HG02970 (cell line): ENCODE measurements around the gene ADM2.
"Not testable (repeated sequence)": the region's sequence is repeated elsewhere in the genome, so short reads cannot be mapped to it uniquely, and the experiment has no call there.

ENCODE experiments used
- ATAC-seq: cut with Tn5 transposase; IDR thresholded peaks from one replicate; pipeline ENCODE4 v1.9.1; 2021; ENCODE audit warnings: mild to moderate bottlenecking, moderate library complexity, moderate number of reproducible peaks; ENCODE audit not compliant: unreplicated experiment, low FRiP score

ADM2 gene, protein sequence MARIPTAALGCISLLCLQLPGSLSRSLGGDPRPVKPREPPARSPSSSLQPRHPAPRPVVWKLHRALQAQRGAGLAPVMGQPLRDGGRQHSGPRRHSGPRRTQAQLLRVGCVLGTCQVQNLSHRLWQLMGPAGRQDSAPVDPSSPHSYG

GRCh38 chr22:50481440-50482106 is at the start of gene ADM2:
ADM2 (plus strand) TSS chr22:50481543; CDS start chr22:50481848, 305 bp downstream.
- ATAC-seq: no peak

GRCh38 chr22:50432131-50432876 is 49.0 kb upstream of the ADM2 start:
- ATAC-seq: no peak

- ATAC-seq: not testable (repeated sequence)
These were observed 48.3 kb upstream of the ADM2 start for GRCh38 chr22:50432877-50433510.

- no peak for ATAC-seq
These were observed 46.5 kb upstream of the ADM2 start for GRCh38 chr22:50434849-50435248.

DNA sequence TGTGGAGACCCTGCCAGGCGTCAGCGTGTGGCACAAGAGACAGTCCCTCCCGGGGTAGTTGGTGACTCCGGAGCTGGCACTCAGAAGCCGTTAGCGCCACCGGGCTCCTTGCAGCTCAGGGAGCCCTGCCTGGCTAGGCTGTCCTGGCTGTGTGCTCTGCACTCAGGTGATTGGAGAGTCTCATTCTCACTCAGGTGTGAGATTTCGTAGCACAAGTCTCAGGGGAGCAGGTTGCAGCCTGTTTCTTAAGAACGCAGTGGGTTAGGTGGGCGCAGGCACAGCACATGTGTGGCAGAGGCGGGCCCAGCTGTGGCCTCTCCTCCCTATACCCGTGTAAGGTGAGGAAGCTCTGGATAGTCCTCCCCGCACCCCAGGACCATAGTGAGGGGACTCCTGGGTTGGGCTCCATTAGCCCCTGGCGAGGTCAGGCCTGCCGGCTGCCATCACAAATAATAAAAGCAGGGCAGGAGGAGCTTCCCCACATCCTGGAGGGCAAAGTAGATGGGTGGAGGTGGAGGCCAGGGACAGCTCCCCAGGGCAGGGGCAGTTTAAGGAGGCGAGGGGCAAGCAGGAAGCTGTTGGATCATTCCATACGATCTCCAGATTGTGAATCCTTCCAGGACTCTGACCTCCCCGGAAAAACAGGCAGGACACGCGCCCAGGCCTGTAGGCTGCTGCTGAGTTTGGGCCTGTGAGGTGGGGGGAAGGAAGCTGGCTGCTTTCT is 45.9 kb upstream of the ADM2 start:
- no peak for ATAC-seq

DNA sequence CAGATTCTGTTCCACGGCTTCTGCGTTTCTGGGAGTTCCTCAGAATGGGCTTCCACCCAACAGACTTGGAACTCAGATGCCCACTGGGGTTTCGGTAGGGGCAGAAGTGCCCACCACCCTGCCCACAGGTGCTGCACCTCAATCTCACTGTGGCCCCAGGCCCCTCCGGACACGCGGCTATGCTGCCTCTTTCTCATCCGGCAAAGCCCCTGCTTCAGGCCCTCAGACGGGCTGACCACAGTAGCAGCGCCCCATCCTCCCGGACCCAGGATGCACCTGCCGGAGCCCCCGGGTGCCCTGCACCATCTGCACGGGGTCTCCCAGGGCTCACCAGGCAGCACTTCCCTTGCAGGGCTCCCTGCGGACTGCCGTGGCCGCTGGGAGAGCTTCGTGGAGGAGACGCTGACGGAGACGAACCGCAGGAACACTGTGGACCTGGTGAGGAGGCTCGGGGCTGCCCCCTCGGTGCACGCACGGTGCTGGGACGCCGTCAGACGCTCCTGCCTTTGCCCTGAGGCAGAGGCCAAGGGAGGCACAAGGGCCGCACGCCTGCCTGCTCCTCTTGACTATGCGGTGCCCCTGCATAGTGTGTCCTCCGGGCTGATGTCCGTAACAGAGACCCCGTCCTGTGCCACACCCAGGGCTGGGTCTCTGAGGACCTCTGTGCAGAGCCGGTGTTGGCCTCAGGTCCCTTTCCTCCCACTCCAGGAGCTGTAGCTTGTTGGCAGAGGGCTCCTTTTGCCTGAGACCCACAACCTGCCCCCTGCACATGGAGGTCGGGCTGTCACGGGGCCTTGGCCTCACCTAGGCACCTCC is 45.1 kb upstream of the ADM2 start:
- ATAC-seq: no peak

- ATAC-seq: no peak
These were observed 44.5 kb upstream of the ADM2 start for GRCh38 chr22:50436841-50437341.

GRCh38 chr22:50437511-50438304 is 43.6 kb upstream of the ADM2 start:
- ATAC-seq: no peak

GRCh38 chr22:50438305-50439275 is 42.8 kb upstream of the ADM2 start:
- no peak for ATAC-seq

GRCh38 chr22:50439314-50439870 is 42.0 kb upstream of the ADM2 start:
- no peak for ATAC-seq

DNA sequence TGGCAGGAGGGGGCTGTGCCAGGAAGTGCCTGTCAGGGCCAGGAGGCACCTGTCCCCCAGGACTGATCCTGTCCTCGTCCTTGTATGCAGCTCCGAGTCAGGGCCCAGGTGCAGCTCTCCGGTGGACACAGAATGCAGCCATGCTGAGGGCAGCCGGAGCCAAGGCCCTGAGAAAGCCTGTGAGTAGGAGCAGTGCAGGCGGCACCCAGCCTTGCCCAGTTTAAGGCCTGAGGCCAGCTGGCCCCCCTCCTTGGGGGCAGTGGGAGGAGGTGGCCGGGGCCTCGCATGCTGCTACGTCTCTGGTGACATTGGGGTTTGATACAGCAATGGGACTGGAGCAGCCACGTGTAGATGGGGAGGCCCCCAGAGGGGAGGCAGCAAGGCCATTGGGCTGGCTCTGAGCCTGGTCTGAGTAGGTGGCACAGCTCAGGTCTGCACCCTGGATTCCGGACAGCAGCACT is 41.4 kb upstream of the ADM2 start:
- no peak for ATAC-seq

- no peak for ATAC-seq
These were observed 40.6 kb upstream of the ADM2 start for GRCh38 chr22:50440544-50441249.

GRCh38 chr22:50441428-50441993 is 39.8 kb upstream of the ADM2 start:
- ATAC-seq: no peak

DNA sequence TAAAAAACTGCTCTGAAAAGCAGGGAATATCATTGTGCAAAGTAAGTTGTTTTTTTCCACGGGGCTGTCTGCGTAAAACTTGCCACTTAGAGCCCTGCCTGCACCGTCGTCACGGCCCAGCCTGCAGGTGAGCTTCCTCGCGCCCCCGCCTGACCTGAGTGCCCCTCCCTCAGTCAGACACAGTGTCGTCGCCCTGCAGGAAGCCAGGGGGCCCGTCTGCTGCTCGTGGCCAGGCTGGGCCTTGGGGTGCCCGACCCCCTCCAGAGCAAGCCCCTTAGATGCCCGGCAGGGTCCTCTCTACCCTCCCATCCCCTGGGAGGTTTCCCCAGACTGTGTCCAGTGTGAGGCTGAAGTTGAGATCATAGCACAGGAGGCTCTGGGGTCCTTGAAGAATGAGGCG is 38.1 kb upstream of the ADM2 start:
- ATAC-seq: no peak

DNA sequence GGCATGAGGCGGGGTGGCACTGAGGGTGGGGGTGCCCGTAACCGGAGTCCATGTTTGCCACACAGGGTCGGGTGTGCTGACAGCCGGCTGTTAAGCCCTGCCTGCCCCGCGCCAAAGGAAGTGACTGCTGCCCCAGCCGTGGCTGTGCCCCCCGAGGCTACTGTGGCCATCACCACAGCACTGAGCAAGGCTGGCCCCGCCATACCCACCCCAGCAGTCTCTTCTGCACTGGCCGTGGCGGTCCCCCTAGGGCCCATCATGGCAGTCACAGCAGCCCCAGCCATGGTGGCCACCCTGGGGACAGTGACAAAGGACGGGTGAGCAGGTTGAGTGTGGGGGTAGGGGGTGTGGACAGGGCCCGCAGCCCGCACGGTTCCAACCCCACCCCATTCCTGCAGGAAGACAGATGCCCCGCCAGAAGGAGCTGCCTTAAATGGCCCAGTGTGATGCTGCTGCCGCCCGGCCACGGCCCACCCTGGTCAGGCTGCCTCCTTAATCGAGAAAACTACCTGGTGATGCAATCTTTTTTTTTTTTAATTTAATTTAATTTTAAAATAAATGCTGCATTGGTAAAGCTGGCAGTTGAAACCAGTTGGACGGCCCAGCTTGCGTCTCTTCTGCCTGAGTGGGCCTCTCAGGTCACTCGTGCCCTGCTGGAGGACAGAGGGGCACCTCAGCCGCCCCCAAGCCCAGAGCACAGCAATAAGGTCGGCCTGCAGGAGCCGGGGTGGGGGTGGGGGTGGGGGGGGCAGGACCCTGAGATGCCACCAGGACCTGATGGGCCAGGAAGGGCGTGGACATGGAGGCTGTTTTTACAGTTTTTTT is 37.3 kb upstream of the ADM2 start:
- ATAC-seq: no peak
